ENCODE data around the gene COX6A1.

COX6A1 gene

DNA sequence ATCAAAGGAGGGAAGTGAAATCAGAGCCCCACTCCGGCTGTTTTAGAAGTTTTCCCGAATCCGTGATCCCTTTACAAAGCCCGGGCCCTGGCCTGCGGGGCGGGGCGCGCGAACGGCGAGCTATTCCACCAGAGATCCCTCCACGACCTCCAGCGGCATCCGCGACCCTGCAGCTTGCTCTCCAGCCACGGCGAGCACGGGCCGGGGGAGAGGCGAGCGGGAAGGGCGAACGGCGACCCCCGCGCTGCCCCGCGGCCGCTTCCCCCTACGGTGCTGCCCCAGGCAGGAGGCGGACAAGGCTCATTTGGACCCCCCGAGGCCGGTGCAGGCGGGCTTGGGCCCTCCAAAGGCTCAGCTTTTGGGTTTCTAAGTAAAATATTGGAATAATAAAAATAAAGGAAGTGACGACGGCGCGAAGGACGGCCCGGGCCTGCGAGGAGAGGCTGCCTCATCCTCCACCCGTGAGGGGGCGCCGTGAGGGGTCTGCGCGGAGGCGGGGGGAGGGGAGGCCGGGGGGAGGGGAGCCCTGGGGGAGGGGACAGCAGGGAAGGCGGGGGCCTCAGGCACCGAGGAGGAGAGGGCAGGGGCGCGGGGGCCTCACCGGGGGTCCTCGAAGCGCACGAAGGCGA is 31.0 kb downstream of the COX6A1 start:
- Histone ChIP-seq H3K4me1 (peaks cover 41 to 62% (median 46%) of the 10 kb centered on the region in 10 experiments), H3K9ac (peak overlapping the region; percentile 92 to 99 (median 98)), H3K4me3 (peak overlapping the region; percentile 85 to 99 (median 96)), H3K27me3 (no peaks in the 10 kb centered on the region), H4K20me1 (peaks cover 48 to 54% (median 51%) of the 10 kb centered on the region in 11 experiments), H3K36me3 (peaks cover 31 to 40% (median 39%) of the 10 kb centered on the region in 11 experiments), H3K27ac (peak overlapping the region; percentile 92 to 99 (median 97)), H3K4me2 (peak overlapping the region; percentile 72 to 98 (median 92)), H3K9me3 (replicated peaks in 1 of 11) (no peaks in the 10 kb centered on the region)
- no peak for TF ChIP-seq Cebpa-rat (IDR thresholded peaks at IDR 0.05)

DNA sequence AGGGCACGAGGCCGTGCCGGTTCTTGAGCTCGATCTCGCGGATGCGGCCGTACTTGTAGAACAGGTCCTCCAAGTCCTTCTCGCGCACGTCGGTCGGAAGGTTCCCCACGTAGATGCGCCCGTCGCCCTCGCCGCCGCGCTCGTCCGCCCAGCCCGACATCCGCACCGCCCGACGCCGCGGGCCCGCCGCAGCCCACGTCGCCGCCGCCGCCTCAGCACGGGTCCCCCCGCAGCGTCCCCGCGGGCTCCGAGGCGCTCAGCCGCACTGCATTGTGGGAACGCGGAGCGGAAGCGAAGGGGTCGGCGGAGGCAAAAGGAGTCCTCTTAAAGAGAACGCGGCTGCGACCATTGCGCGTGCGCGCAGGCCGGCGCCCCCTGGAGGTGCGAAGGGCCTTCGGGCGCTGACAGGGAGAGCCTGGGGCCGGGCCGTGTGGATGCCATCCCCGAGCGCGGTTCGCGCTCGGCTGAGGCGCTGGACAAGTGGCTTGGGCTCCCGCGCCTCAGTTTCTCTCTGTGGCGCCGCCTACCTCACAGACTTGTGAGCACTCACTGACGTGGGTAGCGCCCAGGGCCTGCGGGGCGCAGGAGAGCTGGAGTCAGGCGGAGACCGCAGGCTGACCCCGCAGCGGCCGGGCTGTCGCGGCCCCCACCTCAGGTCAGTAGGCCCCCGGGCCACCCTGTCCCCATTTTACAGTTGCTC is 31.7 kb downstream of the COX6A1 start, which contains the start of gene SRSF9:
SRSF9 (minus strand) TSS at position 299 of the 700 bp plus-strand sequence; CDS start at position 160, 139 bp downstream.
- Histone ChIP-seq H3K4me2 (peak within 1 kb of the TSS; percentile 87 to 98 (median 93)), H4K20me1 (peaks cover 41 to 52% (median 45%) of the 10 kb centered on the region in 11 experiments), H3K27ac (peak within 1 kb of the TSS; percentile 92 to 99 (median 97)), H3K4me3 (peak within 1 kb of the TSS; percentile 85 to 99 (median 96)), H3K27me3 (no peaks in the 10 kb centered on the region), H3K4me1 (peaks cover 47 to 69% (median 51%) of the 10 kb centered on the region in 10 experiments), H3K9ac (peak within 1 kb of the TSS; percentile 92 to 99 (median 98)), H3K9me3 (replicated peaks in 1 of 11) (no peaks in the 10 kb centered on the region), H3K36me3 (peaks cover 24 to 34% (median 32%) of the 10 kb centered on the region in 11 experiments)
- TF ChIP-seq Cebpa-rat (IDR thresholded peaks at IDR 0.05) = no peak

DNA sequence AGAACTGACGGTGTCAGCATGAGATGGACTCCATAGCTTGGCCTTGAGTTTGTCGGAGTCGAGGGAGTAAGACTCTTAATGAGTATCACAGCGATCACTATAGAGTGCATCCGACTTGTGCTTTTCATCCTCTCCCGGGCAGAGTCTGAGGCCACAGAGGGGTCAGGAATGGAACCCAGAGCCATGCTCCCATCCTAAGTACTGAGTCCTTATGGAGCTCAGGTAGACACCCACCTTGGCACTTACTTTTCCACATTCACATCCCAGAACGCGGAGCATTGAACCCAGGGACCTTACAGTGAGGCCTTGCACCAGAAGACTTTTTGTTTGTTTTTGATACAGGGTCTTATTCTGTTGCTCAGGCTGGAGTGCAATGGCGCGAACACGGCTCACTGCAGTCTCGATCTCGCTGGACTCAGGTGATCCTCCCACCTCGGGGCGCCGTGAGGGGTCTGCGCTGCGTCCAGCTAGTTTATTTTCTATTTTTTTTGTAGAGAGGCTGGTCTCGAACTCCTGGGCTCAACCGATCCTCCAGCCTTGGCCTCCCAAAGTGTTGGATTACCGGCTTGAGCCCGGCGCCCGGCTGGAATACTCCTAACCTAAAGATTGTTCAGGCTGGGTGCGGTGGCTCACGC is 32.4 kb downstream of the COX6A1 start:
- Histone ChIP-seq H3K9me3 (replicated peaks in 1 of 11) (no peaks in the 10 kb centered on the region), H3K36me3 (peaks cover 18 to 27% (median 25%) of the 10 kb centered on the region in 11 experiments), H3K9ac (peak overlapping the region; percentile 92 to 99 (median 98)), H4K20me1 (peaks cover 34 to 46% (median 38%) of the 10 kb centered on the region in 11 experiments), H3K27me3 (no peaks in the 10 kb centered on the region), H3K4me1 (peaks cover 49 to 73% (median 56%) of the 10 kb centered on the region in 10 experiments), H3K27ac (peak overlapping the region; percentile 92 to 99 (median 97); a peak in 21 of 22 replicates), H3K4me3 (peak overlapping the region; percentile 85 to 99 (median 96)), H3K4me2 (peak overlapping the region; percentile 84 to 98 (median 90))
- TF ChIP-seq Cebpa-rat (IDR thresholded peaks at IDR 0.05) = no peak

DNA sequence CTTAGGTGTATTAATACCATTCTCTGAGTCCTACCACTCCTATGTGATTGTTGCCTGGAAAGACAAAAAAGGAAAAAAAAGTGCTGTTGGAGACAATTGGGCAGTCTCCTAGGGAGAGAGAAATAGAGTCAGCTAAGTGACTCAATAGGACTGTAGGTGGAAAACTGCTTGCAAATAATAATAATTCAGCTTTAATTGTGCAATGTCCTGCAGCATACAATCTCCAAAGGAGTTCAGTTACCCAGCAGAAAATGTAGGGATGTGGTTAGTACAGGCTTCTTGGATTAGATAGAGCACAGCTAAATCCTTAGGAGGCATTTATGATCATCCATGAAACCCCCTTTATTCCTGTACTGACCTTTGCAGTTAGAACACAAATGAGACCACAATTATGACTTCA is 34.6 kb downstream of the COX6A1 start:
- no peak overlapping the region for H3K4me3 ChIP-seq
- peaks cover 38 to 66% (median 41%) of the 10 kb centered on the region in 10 experiments for H3K4me1 ChIP-seq
- no peak overlapping the region for H3K27ac ChIP-seq

DNA sequence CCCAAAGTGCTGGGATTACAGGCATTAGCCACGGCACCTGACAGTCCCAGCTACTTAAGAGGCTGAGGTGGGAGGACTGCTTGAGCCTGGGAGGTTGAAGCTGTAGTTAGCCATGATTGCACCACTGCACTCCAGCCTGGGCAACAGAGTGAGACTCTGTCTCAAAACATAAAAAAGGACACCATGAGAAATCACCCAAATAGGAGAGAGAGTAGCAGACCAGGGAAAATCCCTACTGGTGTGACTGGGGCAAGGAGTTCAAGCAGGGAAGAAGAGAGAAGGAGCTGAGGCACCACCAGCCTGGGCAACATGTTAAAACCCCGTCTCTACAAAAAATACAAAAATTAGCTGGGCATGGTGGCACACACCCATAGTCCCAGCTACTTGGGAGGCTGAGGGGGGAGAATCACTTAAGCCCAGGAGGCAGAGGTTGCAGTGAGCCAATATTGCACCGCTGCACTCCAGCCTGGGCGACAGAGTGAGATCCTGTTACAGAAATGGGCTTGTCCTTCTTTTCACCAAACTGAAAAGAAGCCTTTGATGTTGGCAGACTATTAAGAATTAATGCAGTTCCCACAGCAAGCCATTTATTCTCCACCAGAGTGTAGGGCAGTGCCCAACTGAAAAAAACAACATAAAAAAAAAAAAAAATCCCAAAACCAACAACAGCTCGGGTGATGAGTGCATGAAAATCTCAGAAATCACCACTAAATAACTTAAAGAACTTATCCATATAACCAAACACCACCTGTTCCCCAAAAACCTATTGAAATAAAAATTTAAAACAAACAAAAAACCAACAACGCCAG is 36.1 kb downstream of the COX6A1 start:
- H3K27ac ChIP-seq = no peak overlapping the region
- peaks cover 30 to 62% (median 36%) of the 10 kb centered on the region in 10 experiments for H3K4me1 ChIP-seq
- no peak for TF ChIP-seq Cebpa-rat (IDR thresholded peaks at IDR 0.05)
- no peak overlapping the region for H3K4me3 ChIP-seq
- H3K27me3 ChIP-seq = no peaks in the 10 kb centered on the region
- H3K9me3 ChIP-seq (replicated peaks in 1 of 11) = no peaks in the 10 kb centered on the region
- H4K20me1 ChIP-seq = peaks cover 0 to 9% (median under 1%) of the 10 kb centered on the region in 11 experiments; a peak in 14 of 22 replicates
- H3K36me3 ChIP-seq = no peaks in the 10 kb centered on the region
- H3K9ac ChIP-seq = no peak overlapping the region
- peak overlapping the region in 7 of 11 experiments; percentile 20 to 71 (median 51); a peak in 13 of 22 replicates for H3K4me2 ChIP-seq

More for the DNA sequence above, 34.6 kb downstream of the COX6A1 start:
- H3K9me3 ChIP-seq (replicated peaks in 1 of 11) = no peaks in the 10 kb centered on the region
- H3K4me2 ChIP-seq = peak overlapping the region in 4 of 11 experiments; percentile 0 to 26 (median 12); a peak in 6 of 22 replicates
- no peak for TF ChIP-seq Cebpa-rat (IDR thresholded peaks at IDR 0.05)
- peaks cover 0 to 5% (median 3%) of the 10 kb centered on the region in 11 experiments; a peak in 17 of 22 replicates for H3K36me3 ChIP-seq
- no peak overlapping the region for H3K9ac ChIP-seq
- H3K27me3 ChIP-seq = no peaks in the 10 kb centered on the region
- H4K20me1 ChIP-seq = peaks cover 12 to 24% (median 15%) of the 10 kb centered on the region in 11 experiments

DNA sequence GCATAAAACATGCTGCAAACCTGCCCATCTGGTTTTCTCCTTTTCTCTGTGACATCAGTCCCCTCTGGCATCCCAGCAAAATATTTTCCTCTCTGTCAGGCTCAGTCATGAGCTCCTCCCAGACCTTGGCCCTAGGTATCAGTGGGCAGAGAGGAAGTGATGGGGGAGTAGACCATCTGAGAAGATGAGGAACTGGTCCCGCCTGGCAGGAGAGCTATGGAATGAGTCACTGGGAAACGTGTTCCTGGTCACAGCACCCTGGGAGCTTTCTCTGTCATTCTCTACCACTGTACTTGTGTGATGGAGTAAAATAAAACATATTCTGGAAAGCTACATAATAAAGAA is 36.7 kb downstream of the COX6A1 start:
- Histone ChIP-seq H3K27ac (no peak overlapping the region), H3K9me3 (replicated peaks in 1 of 11) (no peaks in the 10 kb centered on the region), H3K4me1 (peaks cover 30 to 62% (median 36%) of the 10 kb centered on the region in 10 experiments), H3K27me3 (no peaks in the 10 kb centered on the region), H4K20me1 (peaks cover 0 to 8% (median 0%) of the 10 kb centered on the region in 11 experiments; a peak in 1 of 22 replicates), H3K4me2 (peak overlapping the region in 7 of 11 experiments; percentile 20 to 71 (median 51); a peak in 13 of 22 replicates), H3K9ac (no peak overlapping the region), H3K4me3 (no peak overlapping the region), H3K36me3 (no peaks in the 10 kb centered on the region)
- no peak for TF ChIP-seq Cebpa-rat (IDR thresholded peaks at IDR 0.05)

DNA sequence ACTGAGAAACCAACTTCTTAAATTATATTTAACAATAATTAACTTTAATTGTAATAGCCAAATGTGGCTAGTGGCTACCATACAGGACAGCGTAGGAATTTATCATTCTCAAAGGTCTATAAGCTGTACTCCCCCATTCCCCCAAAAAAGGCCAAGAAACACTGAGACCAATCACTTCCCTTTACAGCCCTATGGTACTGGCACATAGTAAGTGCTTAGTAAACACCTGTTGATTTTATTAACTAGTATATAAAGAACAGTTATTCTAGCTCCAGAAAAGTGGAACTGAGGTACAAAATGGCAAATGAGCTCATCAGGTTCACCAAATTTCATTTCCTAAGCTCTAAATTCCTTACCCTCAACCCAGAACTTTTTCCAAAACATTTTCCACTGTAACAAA is 37.7 kb downstream of the COX6A1 start:
- Histone ChIP-seq H3K27me3 (no peaks in the 10 kb centered on the region), H4K20me1 (peaks cover 0 to 8% (median 0%) of the 10 kb centered on the region in 11 experiments; a peak in 1 of 22 replicates), H3K27ac (no peak overlapping the region), H3K4me2 (peak overlapping the region in 3 of 11 experiments; percentile 51 to 71 (median 70); a peak in 3 of 22 replicates), H3K9me3 (replicated peaks in 1 of 11) (no peaks in the 10 kb centered on the region), H3K4me1 (peaks cover 23 to 55% (median 29%) of the 10 kb centered on the region in 10 experiments), H3K4me3 (no peak overlapping the region), H3K9ac (no peak overlapping the region), H3K36me3 (no peaks in the 10 kb centered on the region)
- TF ChIP-seq Cebpa-rat (IDR thresholded peaks at IDR 0.05) = no peak

DNA sequence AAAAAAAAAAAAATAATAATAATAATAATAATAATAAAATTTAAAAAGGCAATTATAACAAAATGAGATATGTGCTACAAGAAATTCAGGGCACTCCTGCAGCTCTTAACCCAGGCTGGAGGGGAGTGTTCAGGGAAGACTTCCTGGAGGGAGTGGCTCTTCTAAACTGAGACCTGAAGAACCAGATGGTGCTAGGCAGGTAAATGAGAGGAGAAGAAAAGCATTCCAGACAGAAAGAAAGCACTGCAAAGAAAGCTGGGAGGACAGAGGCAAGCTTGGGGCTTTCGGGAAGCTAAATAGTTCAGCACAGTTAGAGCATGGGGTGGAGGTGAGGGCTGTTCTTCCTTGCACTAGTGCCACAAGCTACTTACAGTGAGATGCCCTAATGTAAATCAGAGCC is 41.5 kb downstream of the COX6A1 start:
- Histone ChIP-seq H3K4me3 (no peak overlapping the region), H4K20me1 (peaks cover 0 to 2% (median 0%) of the 10 kb centered on the region in 11 experiments; a peak in 1 of 22 replicates), H3K27me3 (no peaks in the 10 kb centered on the region), H3K4me2 (no peak overlapping the region), H3K36me3 (peaks cover 0 to 19% (median 15%) of the 10 kb centered on the region in 11 experiments; a peak in 16 of 22 replicates), H3K4me1 (peaks cover 9 to 36% (median 19%) of the 10 kb centered on the region in 10 experiments; a peak in 18 of 20 replicates), H3K9me3 (replicated peaks in 1 of 11) (no peaks in the 10 kb centered on the region), H3K9ac (no peak overlapping the region; a peak in 1 of 22 replicates), H3K27ac (no peak overlapping the region)
- no peak for TF ChIP-seq Cebpa-rat (IDR thresholded peaks at IDR 0.05)
